Measurements from ENCODE around the gene SLC1A4. TPM values are rescaled to one million over a fixed set of nuclear protein-coding genes. Genes with fewer than 3 reads are reported as not detected.

SLC1A4 gene
- total RNA-seq, 4 donors from 2014 or later = 7.2 to 14.4 (median 12.2) TPM

DNA sequence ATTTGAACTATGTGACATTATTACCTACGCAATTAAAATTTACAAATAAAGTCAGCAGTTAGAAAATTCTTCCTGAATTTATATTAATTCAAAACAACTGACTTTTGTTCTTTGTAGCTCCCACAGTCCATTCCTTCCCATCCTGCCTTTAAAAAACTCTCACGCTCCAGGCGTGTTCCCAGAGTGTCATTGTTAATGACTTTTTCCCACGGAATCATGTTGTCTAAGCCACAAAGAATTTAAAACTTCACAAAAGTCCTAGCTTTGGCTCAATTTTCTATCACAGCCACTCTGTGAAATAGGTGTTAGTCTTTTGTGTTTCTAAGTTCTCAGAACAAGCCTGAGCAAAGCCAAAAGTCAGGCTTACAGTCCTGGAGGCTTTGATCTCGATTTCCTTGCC lies 26.5 kb downstream of the SLC1A4 start:
- Histone ChIP-seq H3K4me3 (no peak overlapping the region), H3K27me3 (no peaks in the 10 kb centered on the region), H3K4me1 (no peaks in the 10 kb centered on the region), H3K36me3 (peaks cover 0 to 86% (median 0%) of the 10 kb centered on the region in 3 donors), H3K9me3 (no peaks in the 10 kb centered on the region), H3K27ac (no peak overlapping the region)
- TF ChIP-seq POLR2A (IDR thresholded peaks at IDR 0.05) (no peak), EP300 (IDR thresholded peaks at IDR 0.05) (no peak), CTCF (IDR thresholded peaks at IDR 0.05) (no peak)
- WGBS, 2 donors = 54 to 55% methylated on average over 5 of the region's 5 CpGs
- DNase-seq (ENCODE audit: low spot score in 2 of 2) = no peak

- Histone ChIP-seq H3K27me3 (no peaks in the 10 kb centered on the region), H3K36me3 (peaks cover 0 to 86% (median 0%) of the 10 kb centered on the region in 3 donors), H3K4me1 (no peaks in the 10 kb centered on the region), H3K9me3 (no peaks in the 10 kb centered on the region), H3K4me3 (no peak overlapping the region), H3K27ac (no peak overlapping the region)
- no peak for DNase-seq (ENCODE audit: low spot score in 2 of 2)
- 84 to 88% methylated on average over 6 of the region's 6 CpGs for WGBS, 2 donors
- TF ChIP-seq EP300 (IDR thresholded peaks at IDR 0.05) (no peak), POLR2A (IDR thresholded peaks at IDR 0.05) (no peak), CTCF (IDR thresholded peaks at IDR 0.05) (no peak)
Observed at GRCh38 chr2:65016789-65017188, 27.6 kb downstream of the SLC1A4 start.

GRCh38 chr2:65017335-65017734 lies 28.1 kb downstream of the SLC1A4 start:
- WGBS, 2 donors = 62% methylated on average over 4 of the region's 4 CpGs
- DNase-seq (ENCODE audit: low spot score in 2 of 2) = no peak
- H3K4me1 ChIP-seq = no peaks in the 10 kb centered on the region
- H3K4me3 ChIP-seq = no peak overlapping the region
- H3K9me3 ChIP-seq = no peaks in the 10 kb centered on the region
- TF ChIP-seq CTCF (IDR thresholded peaks at IDR 0.05) (peak in 3 of 5 experiments; percentile 9 to 20 (median 18)), POLR2A (IDR thresholded peaks at IDR 0.05) (no peak)
- no peaks in the 10 kb centered on the region for H3K27me3 ChIP-seq
- no peak overlapping the region for H3K27ac ChIP-seq
- peaks cover 0 to 86% (median 0%) of the 10 kb centered on the region in 3 donors for H3K36me3 ChIP-seq

DNA sequence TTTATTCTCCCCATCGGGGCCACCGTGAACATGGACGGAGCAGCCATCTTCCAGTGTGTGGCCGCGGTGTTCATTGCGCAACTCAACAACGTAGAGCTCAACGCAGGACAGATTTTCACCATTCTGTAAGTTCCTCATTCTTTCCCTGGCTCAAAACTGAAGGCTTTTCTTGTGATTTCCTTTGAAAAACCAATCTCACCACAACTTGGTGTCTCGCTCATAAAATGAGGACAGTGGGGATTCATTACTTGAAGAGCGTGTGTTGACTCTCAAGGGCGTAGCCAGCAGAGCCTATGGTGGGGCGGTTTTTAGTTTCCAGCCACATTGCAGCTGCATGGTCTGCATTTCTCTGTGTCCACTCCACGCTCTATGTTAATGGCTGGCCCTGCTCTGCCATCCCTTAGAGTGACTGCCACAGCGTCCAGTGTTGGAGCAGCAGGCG lies 29.0 kb downstream of the SLC1A4 start:
- no peaks in the 10 kb centered on the region for H3K27me3 ChIP-seq
- H3K9me3 ChIP-seq = no peaks in the 10 kb centered on the region
- no peak for TF ChIP-seq POLR2A (IDR thresholded peaks at IDR 0.05)
- no peak for TF ChIP-seq CTCF (IDR thresholded peaks at IDR 0.05)
- TF ChIP-seq EP300 (IDR thresholded peaks at IDR 0.05) = no peak
- H3K27ac ChIP-seq = peak overlapping the region in 2 of 4 donors; percentile 39 to 60
- peaks cover 0 to 86% (median 0%) of the 10 kb centered on the region in 3 donors for H3K36me3 ChIP-seq
- peak in 1 of 2 donors; percentile 48 for DNase-seq (ENCODE audit: low spot score in 2 of 2)
- no peak overlapping the region for H3K4me3 ChIP-seq
- 90 to 92% methylated on average over 15 of the region's 15 CpGs for WGBS, 2 donors
- no peaks in the 10 kb centered on the region for H3K4me1 ChIP-seq

GRCh38 chr2:65019010-65019409 lies 29.8 kb downstream of the SLC1A4 start:
- H3K27me3 ChIP-seq = no peaks in the 10 kb centered on the region
- no peaks in the 10 kb centered on the region for H3K4me1 ChIP-seq
- TF ChIP-seq CTCF (IDR thresholded peaks at IDR 0.05) = no peak
- TF ChIP-seq POLR2A (IDR thresholded peaks at IDR 0.05) = no peak
- TF ChIP-seq EP300 (IDR thresholded peaks at IDR 0.05) = no peak
- no peak overlapping the region for H3K4me3 ChIP-seq
- peaks cover 0 to 87% (median 0%) of the 10 kb centered on the region in 3 donors for H3K36me3 ChIP-seq
- 65 to 83% methylated on average over 1 of the region's 1 CpG for WGBS, 2 donors
- H3K27ac ChIP-seq = peak overlapping the region in 1 of 4 donors; percentile 60
- no peaks in the 10 kb centered on the region for H3K9me3 ChIP-seq
- DNase-seq (ENCODE audit: low spot score in 2 of 2) = no peak

Data from tibial nerve (tissue), 4 donors.